GM21367 (cell line): ENCODE data around the gene PSMD4.
A peak's percentile ranks its signal among the peaks of the same experiment; 100 is the strongest.
"Not testable (repeated sequence)": the region's sequence is repeated elsewhere in the genome, so short reads cannot be mapped to it uniquely, and the experiment has no call there.

Experiments
- ATAC-seq: cut with Tn5 transposase; IDR thresholded peaks from one replicate; pipeline ENCODE4 v1.9.1; 2021; ENCODE audit not compliant: unreplicated experiment

Gene PSMD4

DNA sequence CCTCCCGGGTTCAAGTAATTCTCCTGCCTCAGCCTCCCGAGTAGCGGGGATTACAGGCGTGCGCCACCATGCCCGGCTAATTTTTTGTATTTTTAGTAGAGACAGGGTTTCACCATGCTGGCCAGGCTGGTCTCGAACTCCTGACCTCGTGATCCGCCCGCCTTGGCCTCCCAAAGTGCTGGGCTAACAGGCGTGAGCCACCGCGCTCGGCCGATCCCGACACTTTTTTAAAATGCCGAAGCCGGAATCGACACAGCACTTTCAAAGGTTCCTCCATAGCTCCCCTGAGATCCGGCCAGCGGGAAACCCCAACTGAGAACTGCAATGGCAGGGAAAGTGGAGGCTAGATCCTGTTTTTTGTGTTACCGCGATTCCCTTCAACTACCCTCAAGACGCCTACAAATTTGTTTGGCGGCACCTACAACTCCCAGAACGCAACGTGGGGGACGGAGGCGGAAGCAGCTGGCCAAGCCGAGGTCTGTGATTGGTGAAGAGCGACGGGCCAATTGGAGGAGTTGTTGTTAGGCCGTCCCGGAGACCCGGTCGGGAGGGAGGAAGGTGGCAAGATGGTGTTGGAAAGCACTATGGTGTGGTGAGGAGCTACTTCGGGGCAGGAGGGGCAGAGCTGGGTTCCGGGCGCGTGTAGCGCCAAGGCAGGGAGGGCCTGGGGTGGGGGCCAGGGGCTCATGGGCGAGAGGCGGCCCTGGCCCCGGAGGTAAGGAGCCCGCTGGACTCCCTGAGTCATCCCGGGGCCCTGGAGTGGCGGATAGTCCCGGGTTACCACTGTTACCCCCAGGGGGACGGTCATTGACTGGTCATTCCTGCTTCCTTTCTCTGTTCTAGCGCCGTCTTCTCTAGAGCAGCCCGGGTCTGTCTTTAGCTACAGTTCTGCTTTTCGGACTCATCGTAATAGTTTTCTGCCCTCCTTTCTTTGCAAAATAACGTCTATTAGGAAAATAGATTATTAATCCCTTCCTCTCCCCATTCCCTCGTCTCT is at the start of gene PSMD4:
TSS of gene PSMD4 (plus strand) at position 518 of the 997 bp plus-strand sequence. CDS start at position 567, 49 bp downstream.
- peak; percentile 86 for ATAC-seq

DNA sequence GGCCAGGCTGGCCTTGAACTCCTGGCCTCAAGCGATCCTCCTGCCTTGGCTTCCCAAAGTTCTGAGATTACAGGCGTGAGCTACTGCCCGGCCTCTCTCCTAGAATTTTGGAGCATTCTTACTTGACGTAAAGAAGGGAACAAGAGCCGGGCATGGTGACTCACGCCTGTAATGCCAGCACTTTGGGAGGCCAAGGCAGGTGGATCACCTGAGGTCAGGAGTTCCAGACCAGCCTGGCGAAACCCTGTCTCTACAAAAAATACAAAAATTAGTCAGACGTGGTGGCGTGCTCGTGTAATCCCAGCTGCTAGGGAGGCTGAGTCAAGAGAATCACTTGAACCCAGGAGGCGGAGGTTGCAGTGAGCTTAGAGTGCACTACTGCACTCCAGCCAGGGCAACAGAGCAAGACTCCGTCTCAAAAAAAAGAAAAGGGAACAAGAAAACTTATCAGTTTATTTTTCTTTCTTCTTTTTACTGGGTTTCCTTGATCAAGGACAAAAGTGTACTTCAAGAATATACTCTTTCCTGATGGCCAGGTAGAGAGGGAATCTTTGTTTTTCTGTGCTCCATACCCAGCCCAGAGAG is 49.1 kb upstream of the PSMD4 start:
- not testable (repeated sequence) for ATAC-seq

DNA sequence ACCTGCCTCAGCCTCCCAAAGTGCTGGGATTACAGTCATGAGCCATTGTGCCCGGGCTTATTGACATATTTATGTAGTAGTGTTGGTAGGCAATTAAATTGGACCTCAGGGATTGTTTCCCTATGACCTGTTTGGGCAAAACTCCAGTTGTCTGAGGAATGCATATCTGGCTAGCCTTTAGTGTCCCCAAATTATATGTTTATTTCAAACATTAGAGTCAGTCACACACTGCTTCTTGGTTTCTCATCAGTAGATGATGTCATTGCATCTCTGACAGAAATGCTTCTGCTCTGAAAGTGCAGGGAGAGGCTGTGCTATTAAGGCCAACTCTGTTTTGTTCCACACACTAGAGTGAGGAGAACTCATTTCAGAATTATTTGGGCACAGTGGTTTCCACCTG is 43.7 kb upstream of the PSMD4 start:
- ATAC-seq = no peak

DNA sequence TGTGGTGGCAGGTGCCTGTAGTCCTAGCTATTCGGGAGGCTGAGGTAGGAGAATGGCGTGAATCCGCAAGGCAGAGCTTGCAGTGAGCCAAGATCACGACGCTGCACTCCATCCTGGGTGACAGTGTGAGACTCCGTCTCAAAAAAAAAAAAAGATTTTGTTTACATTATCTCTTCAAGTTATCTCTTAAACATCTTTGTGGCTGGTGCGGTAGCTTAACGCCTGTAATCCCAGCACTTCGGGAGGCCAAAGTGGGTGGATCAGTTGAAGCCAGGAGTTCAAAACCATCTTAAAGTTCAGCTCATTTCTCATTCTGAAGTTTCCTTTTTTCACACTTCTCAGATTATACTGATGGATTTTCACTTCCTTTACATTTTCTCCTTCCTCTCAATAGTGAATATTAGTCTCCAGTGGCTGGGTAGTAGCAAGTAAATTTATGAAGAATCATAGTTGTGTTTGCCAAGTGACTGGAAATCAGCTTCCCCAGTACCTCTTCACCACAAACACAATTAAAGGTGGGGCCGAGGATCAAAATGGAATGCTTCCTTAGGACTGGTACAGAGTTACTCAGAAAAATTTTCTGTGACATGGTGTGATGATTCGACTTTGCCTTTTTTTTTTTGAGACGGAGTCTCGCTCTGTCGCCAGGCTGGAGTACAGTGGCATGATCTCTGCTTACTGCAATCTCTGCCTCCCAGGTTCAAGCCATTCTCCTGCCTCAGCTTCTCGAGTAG is 42.4 kb upstream of the PSMD4 start:
- ATAC-seq = no peak

DNA sequence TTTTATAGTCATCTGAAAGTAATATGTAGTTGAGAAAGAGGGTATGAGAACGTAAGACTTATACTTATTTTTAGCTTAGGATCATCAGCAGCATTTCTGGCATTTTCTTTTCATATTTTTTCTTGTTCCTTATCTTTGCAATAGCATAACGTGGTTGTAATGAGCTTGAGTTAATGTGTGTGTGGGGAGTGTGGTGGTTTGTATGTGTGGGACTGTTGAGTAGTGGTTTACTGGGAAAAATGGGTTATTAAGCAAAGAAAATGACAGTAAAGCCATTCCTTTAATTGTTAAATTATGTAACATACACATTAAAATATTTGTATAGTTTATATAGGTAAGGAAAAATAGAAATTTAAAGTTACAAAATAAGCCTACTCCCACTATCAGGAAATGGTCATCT is 41.0 kb upstream of the PSMD4 start:
- no peak for ATAC-seq

DNA sequence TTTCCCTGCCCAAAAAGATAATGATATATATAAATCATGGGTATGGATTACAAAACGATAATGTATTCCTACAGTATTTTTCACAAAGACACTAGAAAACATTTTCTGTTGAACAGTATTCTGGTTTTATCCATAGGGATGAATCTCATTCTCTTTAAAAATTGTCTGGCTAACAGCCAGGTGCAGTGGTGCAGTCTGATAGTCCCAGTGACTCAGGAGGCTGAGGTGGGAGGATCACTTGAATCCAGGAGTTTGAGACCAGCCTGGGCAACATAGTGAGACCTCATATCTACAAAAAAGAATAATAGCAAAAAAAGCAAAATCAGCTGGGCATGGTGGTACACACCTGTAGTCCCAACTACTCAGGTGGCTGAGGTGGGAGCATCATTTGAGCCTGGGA is 32.9 kb upstream of the PSMD4 start:
- ATAC-seq = no peak

DNA sequence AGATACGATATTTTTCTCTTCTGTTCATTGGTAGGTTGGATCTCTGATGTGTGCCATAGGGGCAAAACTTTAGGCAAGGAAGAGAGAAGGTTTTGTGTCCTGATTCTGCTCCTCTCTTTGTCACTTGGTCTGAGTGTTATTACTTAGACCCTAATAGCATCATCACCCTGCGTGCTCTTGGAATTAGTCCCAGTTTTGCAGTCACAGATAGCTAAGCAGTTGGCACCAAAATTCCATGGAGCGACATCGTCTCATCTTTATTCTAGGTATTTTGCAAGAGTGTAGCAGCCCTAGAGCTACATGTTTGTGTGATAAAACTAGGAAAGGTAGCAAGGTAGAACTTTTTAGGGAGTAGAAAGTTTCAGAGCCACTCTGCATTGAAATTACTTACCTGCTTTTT is 32.4 kb upstream of the PSMD4 start:
- ATAC-seq = no peak

DNA sequence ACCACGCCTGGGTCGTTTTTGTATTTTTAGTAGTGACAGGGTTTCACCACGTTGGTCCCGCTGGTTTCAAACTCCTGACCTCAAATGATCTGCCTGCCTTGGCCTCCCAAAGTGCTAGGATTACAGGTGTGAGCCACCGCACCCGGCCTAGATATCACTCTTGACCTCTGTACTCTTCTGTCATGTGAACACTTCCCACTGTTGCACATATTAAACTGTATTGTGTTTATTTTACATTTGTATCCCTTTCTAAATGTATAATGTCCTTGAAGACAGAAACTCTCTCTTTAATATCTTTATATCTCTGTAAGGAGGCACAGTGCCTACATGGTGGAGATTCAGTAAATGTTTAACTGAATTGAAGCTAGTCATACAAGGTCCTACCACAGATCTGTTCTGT is 19.3 kb upstream of the PSMD4 start:
- no peak for ATAC-seq

DNA sequence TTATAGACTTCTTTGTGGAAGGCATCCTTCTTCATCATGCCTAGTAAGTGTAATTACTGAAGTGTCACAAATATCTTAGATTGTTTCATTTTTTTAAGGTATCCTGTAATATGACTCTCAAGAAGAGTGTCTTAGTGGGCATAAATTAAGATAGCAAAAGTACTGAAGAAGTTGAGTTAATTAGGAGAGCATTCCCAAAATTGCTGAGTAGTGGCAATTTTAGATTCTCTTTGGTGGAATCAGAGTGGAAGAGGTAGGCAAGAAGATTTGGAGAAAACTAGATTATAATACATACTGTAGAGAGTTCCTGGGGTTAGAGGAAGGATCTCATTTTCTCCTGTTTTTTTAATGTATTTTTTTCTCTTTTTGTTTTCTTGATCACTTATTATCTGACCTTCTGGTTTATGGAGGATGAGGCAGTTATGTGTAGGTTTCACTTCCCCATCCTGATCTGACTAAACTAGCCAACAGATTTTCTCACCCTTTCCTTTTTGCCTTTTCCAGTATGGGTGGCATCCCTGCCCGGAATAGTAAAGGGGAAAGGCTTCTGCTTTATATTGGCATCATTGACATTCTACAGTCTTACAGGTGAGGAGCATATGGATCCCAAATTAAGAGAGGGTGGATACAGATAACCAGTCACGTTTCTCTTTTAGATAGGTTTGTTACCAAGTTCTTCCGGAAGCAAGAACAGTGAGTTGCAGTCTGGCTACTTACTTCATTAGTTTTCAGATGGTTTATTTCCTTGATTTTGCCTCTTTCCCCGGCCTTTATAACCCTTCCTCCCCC is 16.7 kb upstream of the PSMD4 start:
- no peak for ATAC-seq

DNA sequence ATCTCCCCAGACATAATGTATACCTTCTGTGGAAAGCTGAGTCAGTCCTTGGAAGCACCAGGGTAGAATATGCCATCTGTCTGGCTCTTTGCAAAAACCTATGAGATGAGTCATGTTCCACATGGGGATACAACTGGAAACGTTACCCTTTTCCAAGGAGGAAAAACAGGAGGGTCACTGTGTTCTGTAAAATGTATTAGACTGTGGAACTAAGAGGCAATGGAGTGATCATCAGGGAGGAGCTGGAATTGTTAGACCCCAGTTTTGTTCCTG is 16.1 kb upstream of the PSMD4 start:
- ATAC-seq = no peak

DNA sequence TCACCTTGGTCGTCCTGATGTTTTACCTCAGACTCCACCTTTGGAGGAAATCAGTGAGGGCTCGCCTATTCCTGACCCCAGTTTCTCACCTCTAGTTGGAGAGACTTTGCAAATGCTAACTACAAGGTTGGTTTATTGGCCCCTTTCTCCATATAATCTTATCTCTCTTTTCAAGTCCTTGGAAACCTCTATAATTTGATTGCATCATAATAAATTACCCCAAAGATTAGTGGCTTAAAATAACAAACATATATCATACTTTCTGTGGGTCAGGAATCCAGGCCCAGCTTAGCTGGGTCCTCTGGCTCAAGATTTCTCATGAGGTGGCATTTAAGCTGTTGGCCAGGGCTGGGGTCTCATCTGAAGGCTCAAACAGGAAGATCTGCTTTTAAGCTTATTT is 12.1 kb upstream of the PSMD4 start:
- no peak for ATAC-seq

DNA sequence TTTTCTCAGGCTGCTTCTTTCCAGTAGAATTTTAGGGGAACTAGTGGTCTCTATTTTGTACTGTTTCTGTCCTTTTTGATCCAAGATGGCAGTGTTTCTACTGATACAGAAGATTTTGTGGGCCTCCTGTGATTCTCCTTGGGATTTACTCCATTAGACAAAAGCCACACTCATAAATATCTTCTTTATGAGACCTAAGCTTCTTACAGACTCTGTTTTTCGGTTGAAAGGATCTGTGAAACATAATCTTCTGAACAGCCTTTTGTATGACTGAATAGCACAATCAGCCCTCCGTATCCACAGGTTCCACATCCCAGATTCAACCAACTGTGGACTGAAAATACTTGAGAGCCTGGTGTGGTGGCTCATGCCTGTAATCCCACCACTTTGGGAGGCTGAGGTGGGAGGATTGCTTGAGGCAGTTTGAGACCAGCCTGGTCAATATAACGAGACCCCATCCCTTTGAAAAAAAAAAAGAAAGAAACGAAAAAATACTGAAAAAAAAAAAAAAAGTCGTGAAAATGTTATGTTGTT is 10.8 kb upstream of the PSMD4 start:
- no peak for ATAC-seq

DNA sequence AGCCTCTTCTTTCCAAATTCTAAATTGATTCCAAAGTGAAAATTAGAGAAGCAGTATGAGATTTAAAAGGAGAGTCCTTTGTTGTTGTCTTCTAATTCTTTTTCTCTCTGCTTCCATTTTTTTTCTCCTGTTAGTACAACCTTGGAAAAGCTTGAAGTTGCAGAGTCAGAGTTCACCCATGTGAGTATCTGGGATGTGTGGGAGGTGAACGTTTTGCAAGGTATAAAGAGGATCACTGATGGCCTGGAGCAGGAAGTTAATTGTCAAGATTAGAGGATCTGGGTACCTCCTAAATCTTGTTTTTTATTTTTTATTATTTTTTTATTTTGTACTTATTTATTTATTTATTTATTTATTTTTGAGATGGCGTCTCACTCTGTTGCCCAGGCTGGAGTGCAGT is 7.7 kb upstream of the PSMD4 start:
- no peak for ATAC-seq

DNA sequence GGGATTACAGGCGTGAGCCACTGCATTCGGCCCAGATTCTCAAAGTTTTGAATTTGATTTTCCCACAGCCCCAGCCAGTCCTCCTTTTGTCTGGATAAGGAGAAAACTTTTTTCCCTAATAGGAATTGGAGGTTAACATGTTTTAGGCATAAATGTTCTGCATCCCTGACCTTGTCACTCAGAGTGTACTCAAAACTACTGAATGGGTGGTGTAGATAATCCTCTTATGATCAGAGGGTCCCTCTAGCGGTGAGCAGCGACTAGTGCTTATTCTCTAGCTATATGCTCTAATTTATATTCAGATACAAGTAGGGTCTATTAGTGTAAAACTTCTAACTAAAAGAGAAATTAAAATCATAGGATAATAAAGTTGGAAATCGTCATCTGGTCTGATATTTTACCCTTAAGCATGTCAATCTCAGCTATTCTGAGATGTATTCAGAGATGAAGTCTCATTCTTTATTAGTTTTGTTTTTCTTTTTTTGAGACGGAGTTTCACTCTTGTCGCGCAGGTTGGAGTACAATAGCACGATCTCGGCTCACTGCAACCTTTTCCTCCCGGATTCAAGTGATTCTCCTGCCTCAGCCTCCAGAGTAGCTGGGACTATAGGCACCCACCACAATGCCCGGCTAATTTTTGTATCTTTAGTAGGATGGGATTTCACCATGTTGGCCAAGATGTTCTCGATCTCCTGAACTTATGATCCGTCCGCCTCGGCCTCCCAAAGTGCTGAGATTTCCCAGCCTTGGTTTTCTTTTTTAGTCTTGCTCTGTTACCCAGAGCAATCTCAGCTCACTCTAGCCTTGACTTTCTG is 2.7 kb upstream of the PSMD4 start:
- no peak for ATAC-seq

DNA sequence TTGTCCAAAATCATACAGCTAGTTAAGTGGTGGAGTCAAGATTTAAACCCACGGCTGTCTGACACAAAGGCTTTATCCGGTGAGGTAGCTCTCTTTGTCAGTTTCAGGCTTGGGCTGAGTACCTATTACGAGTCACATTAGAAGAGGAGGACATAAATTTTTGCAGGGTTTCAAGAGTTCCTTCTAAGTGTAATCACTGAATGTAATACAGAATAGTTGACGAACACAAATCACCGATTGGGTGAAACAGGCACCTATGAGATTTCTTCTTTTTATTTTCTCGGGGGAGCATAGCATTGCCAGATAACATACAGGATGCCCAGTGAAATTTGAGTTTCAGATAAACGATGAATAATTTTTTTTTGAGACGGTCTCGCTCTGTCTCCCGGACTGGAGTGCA is 847 bp downstream of the PSMD4 start:
- ATAC-seq = no peak

DNA sequence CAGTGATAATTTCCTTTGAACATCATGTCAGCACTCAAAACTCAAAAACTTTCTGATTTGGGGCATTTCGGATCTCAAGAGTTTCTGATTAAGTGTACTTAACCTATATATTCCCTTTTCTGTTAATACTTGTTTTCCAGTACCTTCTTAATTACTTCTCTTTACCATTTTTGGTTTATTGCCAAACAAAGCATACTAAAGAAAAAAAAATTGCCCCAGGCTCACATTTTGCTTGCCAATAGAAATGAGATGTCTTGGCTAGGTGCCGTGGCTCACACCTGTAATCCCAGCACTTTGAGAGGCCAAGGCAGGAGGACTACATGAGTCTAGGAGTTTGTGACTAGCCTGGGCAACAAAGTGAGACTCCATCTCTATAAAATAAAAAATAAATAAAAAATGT is 4.8 kb downstream of the PSMD4 start:
- no peak for ATAC-seq

DNA sequence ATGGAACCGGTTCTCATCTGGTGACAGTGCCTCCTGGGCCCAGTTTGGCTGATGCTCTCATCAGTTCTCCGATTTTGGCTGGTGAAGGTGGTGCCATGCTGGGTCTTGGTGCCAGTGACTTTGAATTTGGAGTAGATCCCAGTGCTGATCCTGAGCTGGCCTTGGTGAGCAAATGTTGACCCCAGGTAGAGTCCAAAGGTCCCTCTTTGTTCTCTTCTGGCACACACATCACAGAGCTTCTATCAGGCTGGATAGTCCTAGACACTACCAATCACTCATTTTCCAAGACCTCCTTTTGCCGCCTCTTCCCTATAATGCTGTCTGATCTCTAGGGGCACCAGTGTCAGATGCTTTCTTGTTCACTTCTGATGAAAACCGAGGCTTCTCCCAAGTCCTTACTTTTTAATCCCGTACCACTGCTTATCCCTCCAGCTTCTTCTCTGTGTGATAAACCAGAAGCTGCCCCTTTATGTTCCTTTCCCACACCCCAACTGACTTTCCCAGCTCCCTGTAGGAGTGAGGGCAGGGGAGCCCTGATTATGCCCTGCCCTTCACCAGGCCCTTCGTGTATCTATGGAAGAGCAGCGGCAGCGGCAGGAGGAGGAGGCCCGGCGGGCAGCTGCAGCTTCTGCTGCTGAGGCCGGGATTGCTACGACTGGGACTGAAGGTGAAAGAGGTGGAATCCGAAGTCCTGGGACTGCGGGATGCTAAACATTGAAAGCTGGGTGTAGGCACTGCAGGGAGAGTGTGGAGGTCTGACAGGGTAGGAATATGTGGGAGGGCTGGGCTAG is 11.1 kb downstream of the PSMD4 start:
- ATAC-seq = no peak

DNA sequence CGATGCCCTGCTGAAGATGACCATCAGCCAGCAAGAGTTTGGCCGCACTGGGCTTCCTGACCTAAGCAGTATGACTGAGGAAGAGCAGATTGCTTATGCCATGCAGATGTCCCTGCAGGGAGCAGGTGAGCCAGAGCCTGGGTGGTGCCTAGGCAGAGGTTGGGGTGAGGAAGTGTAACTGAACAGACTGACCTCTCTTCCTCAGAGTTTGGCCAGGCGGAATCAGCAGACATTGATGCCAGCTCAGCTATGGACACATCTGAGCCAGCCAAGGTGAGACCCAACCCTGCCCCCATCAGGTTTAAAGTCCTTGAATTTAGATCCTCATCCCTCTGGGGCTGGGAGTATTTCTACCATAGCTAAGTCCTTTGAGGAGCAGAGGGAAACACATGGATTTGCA is 11.8 kb downstream of the PSMD4 start:
- no peak for ATAC-seq

DNA sequence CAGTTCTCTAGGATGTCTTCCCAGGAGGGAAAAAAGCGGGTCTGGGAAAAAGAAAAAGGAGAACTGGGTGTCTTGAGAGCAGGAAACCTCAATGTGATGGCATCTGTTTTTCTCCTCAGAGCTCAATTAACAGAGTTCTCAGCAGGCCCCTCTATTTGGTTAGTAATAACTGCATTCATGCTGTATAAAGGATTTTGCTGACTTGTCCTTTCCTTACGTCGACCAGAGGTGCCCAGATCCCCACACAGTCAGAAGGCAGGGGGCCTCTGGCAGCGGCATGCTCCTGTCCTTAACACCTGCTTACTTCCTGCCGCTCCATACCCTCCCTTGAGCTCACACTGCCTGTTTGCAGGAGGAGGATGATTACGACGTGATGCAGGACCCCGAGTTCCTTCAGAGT is 12.3 kb downstream of the PSMD4 start:
- ATAC-seq = no peak
